DND-41 (cell line): ENCODE results near the gene LRP8.

Source experiments
- CTCF ChIP-seq: IDR thresholded peaks from 2 replicates; pipeline ENCODE4 v1.5.1; 2012; ENCODE audit warnings: borderline replicate concordance, low read length, moderate library complexity, mild to moderate bottlenecking; ENCODE audit not compliant: poor library complexity, severe bottlenecking; ENCODE audit errors: extremely low read depth
- EZH2 ChIP-seq: IDR thresholded peaks from 3 replicates; pipeline ENCODE4 v1.6.1; 2012; ENCODE audit warnings: borderline replicate concordance, low read depth, mild to moderate bottlenecking, moderate library complexity, low read length, inconsistent platforms; ENCODE audit not compliant: severe bottlenecking

GRCh38 chr1:53273526-53273925, 54.3 kb downstream of the LRP8 start:
- no peak for TF ChIP-seq CTCF
- no peak for TF ChIP-seq EZH2
